ENCODE measurements around the gene SLC8A2.

The SLC8A2 gene

DNA sequence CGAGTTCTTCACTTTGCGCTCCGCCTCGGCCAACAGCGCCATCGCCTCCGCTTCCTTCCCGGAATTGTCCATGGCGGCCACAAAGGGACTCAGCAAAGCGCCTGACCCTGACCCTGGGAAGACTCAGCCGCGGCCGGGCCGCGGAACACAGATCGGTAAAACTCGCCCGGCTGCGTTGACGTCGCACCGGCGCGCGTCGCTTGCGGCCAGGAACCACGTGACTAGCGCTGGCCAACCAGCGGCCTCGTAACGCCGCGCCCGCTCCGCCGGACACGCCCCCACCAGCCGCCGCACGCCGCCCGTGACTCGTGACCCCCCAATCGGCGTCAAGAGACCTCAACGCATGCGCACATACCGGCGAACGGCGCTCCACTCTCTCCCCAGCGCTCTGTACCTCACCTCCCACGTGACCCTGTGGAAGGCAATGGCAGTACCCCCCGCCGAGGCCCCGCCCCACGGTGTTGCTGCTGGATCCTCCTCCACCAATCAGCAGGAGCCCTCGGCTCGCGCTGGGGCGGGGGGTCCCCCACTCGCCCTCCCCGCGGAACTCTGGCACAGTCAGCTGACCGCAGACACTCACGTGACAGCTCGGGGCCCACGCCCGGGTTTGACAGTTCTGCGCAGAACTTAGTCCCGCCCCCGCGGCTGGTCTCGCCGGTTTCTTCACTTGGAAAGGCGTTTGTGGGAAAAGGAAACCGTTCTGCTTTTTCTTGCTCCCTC is 43.3 kb upstream of the SLC8A2 start, which contains the start of gene NAPA:
TSS of gene NAPA (minus strand) at position 195 of the 720 bp plus-strand sequence. CDS start at position 72, 123 bp downstream.
- peaks cover 34% of the 10 kb centered on the region for H3K27me3 ChIP-seq
- H3K27ac ChIP-seq = peak within 1 kb of the TSS; percentile 98
- H3K4me1 ChIP-seq (ENCODE audit: control insufficient read depth in 1 of 2, insufficient read depth in 1 of 2, low read depth in 1 of 2, low read length in 1 of 2) = peaks cover 37 to 40% of the 10 kb centered on the region in 2 experiments
- peak within 1 kb of the TSS; percentile 88 to 98 for H3K4me3 ChIP-seq (ENCODE audit: low read depth in 1 of 2, low read length in 1 of 2)
- peaks cover 4% of the 10 kb centered on the region for H3K36me3 ChIP-seq
- TF ChIP-seq, protein P1, sequence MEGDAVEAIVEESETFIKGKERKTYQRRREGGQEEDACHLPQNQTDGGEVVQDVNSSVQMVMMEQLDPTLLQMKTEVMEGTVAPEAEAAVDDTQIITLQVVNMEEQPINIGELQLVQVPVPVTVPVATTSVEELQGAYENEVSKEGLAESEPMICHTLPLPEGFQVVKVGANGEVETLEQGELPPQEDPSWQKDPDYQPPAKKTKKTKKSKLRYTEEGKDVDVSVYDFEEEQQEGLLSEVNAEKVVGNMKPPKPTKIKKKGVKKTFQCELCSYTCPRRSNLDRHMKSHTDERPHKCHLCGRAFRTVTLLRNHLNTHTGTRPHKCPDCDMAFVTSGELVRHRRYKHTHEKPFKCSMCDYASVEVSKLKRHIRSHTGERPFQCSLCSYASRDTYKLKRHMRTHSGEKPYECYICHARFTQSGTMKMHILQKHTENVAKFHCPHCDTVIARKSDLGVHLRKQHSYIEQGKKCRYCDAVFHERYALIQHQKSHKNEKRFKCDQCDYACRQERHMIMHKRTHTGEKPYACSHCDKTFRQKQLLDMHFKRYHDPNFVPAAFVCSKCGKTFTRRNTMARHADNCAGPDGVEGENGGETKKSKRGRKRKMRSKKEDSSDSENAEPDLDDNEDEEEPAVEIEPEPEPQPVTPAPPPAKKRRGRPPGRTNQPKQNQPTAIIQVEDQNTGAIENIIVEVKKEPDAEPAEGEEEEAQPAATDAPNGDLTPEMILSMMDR (IDR thresholded peaks at IDR 0.05) = no peak
- H3K9me3 ChIP-seq = no peaks in the 10 kb centered on the region

DNA sequence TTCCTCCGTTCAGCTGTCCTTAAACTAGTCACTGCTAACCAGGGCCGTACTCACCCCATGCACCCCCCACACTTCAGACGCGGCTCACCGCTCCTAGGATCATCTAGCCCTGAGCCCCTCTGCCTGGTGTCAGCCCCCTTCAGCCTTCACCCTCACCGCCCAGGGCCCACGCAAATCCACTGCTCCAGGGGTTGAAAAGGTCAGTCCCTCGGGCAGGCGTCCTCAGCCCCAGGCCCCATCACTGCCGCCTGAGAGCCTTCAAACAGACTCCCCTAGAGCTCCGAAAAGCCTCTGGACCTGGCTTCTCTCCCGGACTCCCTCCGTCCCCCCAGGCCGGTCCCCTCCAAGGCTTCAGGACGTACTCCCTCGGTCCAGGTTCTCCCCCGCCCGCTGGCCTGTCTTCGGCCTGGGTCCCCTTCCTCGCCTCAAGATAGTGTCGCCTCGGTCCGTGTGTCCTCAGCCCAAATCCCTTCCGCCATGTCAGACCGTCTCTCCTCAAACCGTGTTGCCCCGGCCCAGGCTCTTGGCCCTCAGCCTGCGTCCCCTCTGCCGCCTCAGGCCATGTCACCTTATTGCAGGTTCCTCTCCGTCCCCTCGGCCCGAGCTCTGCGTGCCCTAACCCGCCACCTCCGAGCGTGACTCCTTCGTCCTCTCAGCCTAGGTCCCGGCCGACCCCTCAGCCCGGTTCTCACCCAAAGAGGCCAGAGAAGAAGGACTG is 42.6 kb upstream of the SLC8A2 start:
- peaks cover 26% of the 10 kb centered on the region for H3K27me3 ChIP-seq
- peak overlapping the region; percentile 88 to 98 for H3K4me3 ChIP-seq (ENCODE audit: low read depth in 1 of 2, low read length in 1 of 2)
- TF ChIP-seq, protein P1 (IDR thresholded peaks at IDR 0.05) = no peak
- H3K36me3 ChIP-seq = peaks cover 4% of the 10 kb centered on the region
- no peaks in the 10 kb centered on the region for H3K9me3 ChIP-seq
- H3K27ac ChIP-seq = peak overlapping the region; percentile 98
- peaks cover 37 to 44% of the 10 kb centered on the region in 2 experiments for H3K4me1 ChIP-seq (ENCODE audit: control insufficient read depth in 1 of 2, insufficient read depth in 1 of 2, low read depth in 1 of 2, low read length in 1 of 2)

DNA sequence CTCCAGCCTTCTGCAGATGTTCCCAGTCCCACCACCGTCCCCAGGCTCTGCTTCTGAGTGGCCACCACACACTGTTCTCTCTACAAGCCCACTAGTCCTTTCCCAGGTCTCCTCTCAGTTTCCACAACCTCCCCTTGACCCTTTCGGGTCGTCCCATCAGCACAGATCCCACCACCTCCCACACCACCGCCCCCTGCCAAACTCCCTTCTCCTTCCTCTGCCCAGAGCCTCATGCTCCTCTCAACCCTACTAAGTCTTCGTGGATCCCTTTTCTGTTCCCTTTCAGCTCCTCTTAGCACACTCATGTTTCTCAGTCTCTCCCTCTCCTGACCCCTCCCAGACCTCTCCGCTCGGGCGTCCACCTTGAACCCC is 41.2 kb upstream of the SLC8A2 start:
- peak overlapping the region; percentile 73 for H3K27ac ChIP-seq
- no peaks in the 10 kb centered on the region for H3K9me3 ChIP-seq
- peaks cover 37 to 44% of the 10 kb centered on the region in 2 experiments for H3K4me1 ChIP-seq (ENCODE audit: control insufficient read depth in 1 of 2, insufficient read depth in 1 of 2, low read depth in 1 of 2, low read length in 1 of 2)
- TF ChIP-seq, protein P1 (IDR thresholded peaks at IDR 0.05) = no peak
- H3K36me3 ChIP-seq = peaks cover 4% of the 10 kb centered on the region
- H3K27me3 ChIP-seq = peaks cover 13% of the 10 kb centered on the region
- H3K4me3 ChIP-seq (ENCODE audit: low read depth in 1 of 2, low read length in 1 of 2) = peak overlapping the region; percentile 20 to 25

DNA sequence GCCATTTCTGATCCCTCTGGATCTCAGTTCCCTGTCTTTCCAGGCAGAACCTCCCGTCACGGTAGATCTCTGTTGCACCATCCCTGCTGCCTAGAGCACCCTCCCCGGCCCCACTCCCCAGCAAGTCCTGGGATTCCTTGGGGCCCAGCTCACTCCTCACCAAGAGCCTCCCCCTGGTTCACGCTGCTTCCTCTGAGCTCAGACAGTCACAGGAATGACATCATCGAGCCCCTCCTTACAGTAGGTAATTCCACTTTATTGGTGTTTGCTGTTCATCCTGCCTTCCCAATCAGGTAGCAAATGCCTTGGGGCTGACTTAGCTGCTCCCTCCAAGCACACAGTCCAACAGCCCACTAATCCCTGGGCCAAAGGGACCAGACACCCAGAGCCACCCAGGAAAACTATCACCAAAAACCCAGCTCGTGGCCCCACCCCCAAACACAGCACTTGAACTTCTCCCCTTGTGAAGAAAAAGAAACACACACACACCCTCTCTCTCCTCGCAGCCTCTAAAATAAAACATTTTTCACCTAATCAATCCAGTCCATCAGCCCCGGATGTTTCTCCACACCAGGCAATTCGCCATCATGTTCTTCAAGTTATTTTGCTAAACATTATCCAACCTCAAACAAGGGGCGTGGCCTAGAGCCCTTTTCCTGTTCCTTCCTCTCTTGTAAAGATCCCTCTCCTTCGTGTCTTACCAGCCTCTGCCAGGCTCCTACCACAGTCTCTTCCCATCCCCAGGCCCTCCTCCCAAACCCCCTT is 40.7 kb upstream of the SLC8A2 start:
- TF ChIP-seq, protein P1 (IDR thresholded peaks at IDR 0.05) = no peak
- Histone ChIP-seq H3K4me3 (ENCODE audit: low read depth in 1 of 2, low read length in 1 of 2) (peak overlapping the region; percentile 20 to 25), H3K4me1 (ENCODE audit: control insufficient read depth in 1 of 2, insufficient read depth in 1 of 2, low read depth in 1 of 2, low read length in 1 of 2) (peaks cover 37 to 44% of the 10 kb centered on the region in 2 experiments), H3K9me3 (no peaks in the 10 kb centered on the region), H3K36me3 (peaks cover 4% of the 10 kb centered on the region), H3K27me3 (peaks cover 7% of the 10 kb centered on the region), H3K27ac (peak overlapping the region; percentile 73)

DNA sequence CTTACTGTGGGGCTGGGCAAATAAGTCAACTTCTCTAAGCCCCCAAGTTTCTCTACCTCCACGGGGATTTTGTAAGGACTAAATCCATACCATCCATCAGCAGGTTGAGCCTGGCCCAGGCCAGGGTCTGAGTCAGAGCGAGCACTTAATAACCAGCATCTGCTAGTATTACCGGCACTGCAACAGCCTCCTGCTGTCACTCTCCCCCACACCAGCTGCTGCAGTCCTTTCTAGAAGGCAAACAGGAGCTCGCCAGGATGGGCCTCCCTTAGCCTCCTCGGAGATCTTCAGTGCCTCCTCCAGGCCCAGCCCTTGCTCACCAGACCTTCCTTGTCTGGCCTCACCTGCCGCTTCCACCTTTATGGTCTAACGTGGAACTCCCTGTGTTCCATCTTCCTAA is 40.0 kb upstream of the SLC8A2 start:
- H3K36me3 ChIP-seq = peaks cover 5% of the 10 kb centered on the region
- peak overlapping the region; percentile 73 for H3K27ac ChIP-seq
- peaks cover 37 to 44% of the 10 kb centered on the region in 2 experiments for H3K4me1 ChIP-seq (ENCODE audit: control insufficient read depth in 1 of 2, insufficient read depth in 1 of 2, low read depth in 1 of 2, low read length in 1 of 2)
- H3K9me3 ChIP-seq = no peaks in the 10 kb centered on the region
- TF ChIP-seq, protein P1 (IDR thresholded peaks at IDR 0.05) = no peak
- peaks cover under 1% of the 10 kb centered on the region for H3K27me3 ChIP-seq
- no peak overlapping the region for H3K4me3 ChIP-seq (ENCODE audit: low read depth in 1 of 2, low read length in 1 of 2)
